Neural progenitor cell (in vitro differentiated cells): Measurements from ENCODE around the gene TMEM184A. TPM values are rescaled to one million over a fixed set of nuclear protein-coding genes. Genes with fewer than 3 reads are reported as not detected.

Experiments
- DNase-seq: peaks from one replicate; pipeline ENCODE4 v3.0.0-alpha.2; 2016; ENCODE audit warnings: low spot score
- H2AFZ ChIP-seq: fragments of 200-600 bp; sonication (generic); replicated peaks from 2 replicates; pipeline ENCODE4 v1.6.1; 2016; ENCODE audit warnings: antibody characterized with exemption
- H3F3A ChIP-seq: fragments of 200-600 bp; sonication (generic); 2 replicates; pipeline ENCODE4 v1.6.1; 2016; ENCODE audit warnings: antibody characterized with exemption, low read depth
- H3K27ac ChIP-seq: fragments of 200-600 bp; sonication (generic); 2 replicates; pipeline ENCODE4 v1.5.1; 2016; ENCODE audit warnings: mild to moderate bottlenecking
- H3K27me3 ChIP-seq: fragments of 200-600 bp; sonication (generic); 2 replicates; pipeline ENCODE4 v1.6.1; 2016; ENCODE audit warnings: mild to moderate bottlenecking, moderate library complexity
- H3K36me3 ChIP-seq: fragments of 200-600 bp; sonication (generic); 2 replicates; pipeline ENCODE4 v1.5.1; 2016
- H3K4me1 ChIP-seq: fragments of 200-600 bp; sonication (generic); 2 replicates; pipeline ENCODE4 v1.6.1; 2016; ENCODE audit warnings: mixed run types
- H3K4me2 ChIP-seq: fragments of 200-600 bp; sonication (generic); 2 replicates; pipeline ENCODE4 v1.6.1; 2016
- H3K4me3 ChIP-seq: fragments of 200-600 bp; sonication (generic); 2 replicates; pipeline ENCODE4 v1.5.1; 2016
- H3K79me2 ChIP-seq: fragments of 200-600 bp; sonication (generic); 2 replicates; pipeline ENCODE4 v1.6.1; 2016; ENCODE audit warnings: low read depth
- H3K9ac ChIP-seq: fragments of 200-600 bp; sonication (generic); 2 replicates; pipeline ENCODE4 v1.6.1; 2016
- H3K9me3 ChIP-seq: fragments of 200-600 bp; sonication (generic); 2 replicates; pipeline ENCODE4 v1.5.1; 2016; ENCODE audit warnings: low read depth
- H4K20me1 ChIP-seq: fragments of 200-600 bp; sonication (generic); 2 replicates; pipeline ENCODE4 v1.6.1; 2016; ENCODE audit warnings: low read depth
- H3K27ac Mint-ChIP-seq: 3 replicates; pipeline ENCODE4 v1.8.0; 2021; ENCODE audit warnings: mixed read lengths
- H3K27me3 Mint-ChIP-seq: 2 replicates; pipeline ENCODE4 v1.8.0; 2022; ENCODE audit warnings: low read depth, mild to moderate bottlenecking, inconsistent platforms, moderate library complexity, mixed read lengths; ENCODE audit not compliant: insufficient read depth
- H3K36me3 Mint-ChIP-seq: 3 replicates; pipeline ENCODE4 v1.8.0; 2021; ENCODE audit warnings: mixed read lengths
- H3K4me1 Mint-ChIP-seq: 3 replicates; pipeline ENCODE4 v1.8.0; 2021; ENCODE audit warnings: mixed read lengths
- H3K4me3 Mint-ChIP-seq: 3 replicates; pipeline ENCODE4 v1.8.0; 2021; ENCODE audit warnings: mild to moderate bottlenecking, moderate library complexity, mixed read lengths
- H3K9me3 Mint-ChIP-seq: 3 replicates; pipeline ENCODE4 v1.8.0; 2020; ENCODE audit warnings: mixed read lengths
- CTCF ChIP-seq: fragments of 200-600 bp; sonication (generic); IDR thresholded peaks from 2 replicates; pipeline ENCODE4 v1.5.1; 2017; ENCODE audit warnings: antibody characterized with exemption, mild to moderate bottlenecking
- EZH2 ChIP-seq: fragments of 200-600 bp; sonication (generic); IDR thresholded peaks from 2 replicates; pipeline ENCODE4 v1.6.1; 2017; ENCODE audit warnings: antibody characterized with exemption, mild to moderate bottlenecking, moderate library complexity
- EZH2phosphoT487 ChIP-seq: fragments of 200-600 bp; sonication (generic); IDR thresholded peaks from 2 replicates; pipeline ENCODE4 v1.6.1; 2017; ENCODE audit warnings: antibody characterized with exemption
- total RNA-seq: library from RNA; depleted of rRNA; stranded (reverse); fragments of >200 nt; gene quantifications from 2 replicates; pipeline ENCODE4 v1.2.3, GENCODE V29; 2015; ENCODE audit warnings: low replicate concordance

Gene TMEM184A
- total RNA-seq, 1 donor from 2014 or later, result 0.17 TPM

GRCh38 chr7:1543826-1544177 is 12.2 kb downstream of the TMEM184A start:
- no peaks in the 10 kb centered on the region for H3K27me3 ChIP-seq
- H4K20me1 ChIP-seq, result no peaks in the 10 kb centered on the region
- H3F3A ChIP-seq, result no peaks in the 10 kb centered on the region
- H3K9me3 ChIP-seq, result no peaks in the 10 kb centered on the region
- Mint-ChIP-seq H3K27me3 (peaks cover 6% of the 10 kb centered on the region), H3K9me3 (no peaks in the 10 kb centered on the region), H3K4me1 (peaks cover 7% of the 10 kb centered on the region), H3K27ac (no peak overlapping the region), H3K4me3 (no peak overlapping the region), H3K36me3 (no peaks in the 10 kb centered on the region)
- TF ChIP-seq EZH2phosphoT487 (no peak), CTCF (no peak), EZH2 (no peak)
- no peak overlapping the region for H3K9ac ChIP-seq
- H3K79me2 ChIP-seq, result no peaks in the 10 kb centered on the region
- no peaks in the 10 kb centered on the region for H3K4me1 ChIP-seq
- no peak overlapping the region for H3K4me3 ChIP-seq
- H3K27ac ChIP-seq, result no peak overlapping the region
- H2AFZ ChIP-seq, result no peak overlapping the region
- H3K36me3 ChIP-seq, result no peaks in the 10 kb centered on the region
- no peak overlapping the region for H3K4me2 ChIP-seq
- DNase-seq, result no peak

GRCh38 chr7:1542841-1543747 is 12.9 kb downstream of the TMEM184A start:
- Mint-ChIP-seq H3K4me3 (no peak overlapping the region), H3K9me3 (no peaks in the 10 kb centered on the region), H3K36me3 (no peaks in the 10 kb centered on the region), H3K4me1 (peaks cover 4% of the 10 kb centered on the region), H3K27ac (no peak overlapping the region), H3K27me3 (peaks cover 6% of the 10 kb centered on the region)
- no peak overlapping the region for H3K4me2 ChIP-seq
- H4K20me1 ChIP-seq, result peaks cover under 1% of the 10 kb centered on the region
- H3K9ac ChIP-seq, result no peak overlapping the region
- H3K27me3 ChIP-seq, result no peaks in the 10 kb centered on the region
- H3K27ac ChIP-seq, result no peak overlapping the region
- no peak for DNase-seq
- H2AFZ ChIP-seq, result no peak overlapping the region
- no peaks in the 10 kb centered on the region for H3K36me3 ChIP-seq
- H3K4me3 ChIP-seq, result no peak overlapping the region
- no peaks in the 10 kb centered on the region for H3F3A ChIP-seq
- no peaks in the 10 kb centered on the region for H3K4me1 ChIP-seq
- H3K9me3 ChIP-seq, result no peaks in the 10 kb centered on the region
- H3K79me2 ChIP-seq, result no peaks in the 10 kb centered on the region
- TF ChIP-seq EZH2phosphoT487 (no peak), CTCF (no peak), EZH2 (no peak)

- Histone ChIP-seq H3K79me2 (no peaks in the 10 kb centered on the region), H3K27me3 (no peaks in the 10 kb centered on the region), H3K27ac (no peak overlapping the region), H3K4me1 (peaks cover 6% of the 10 kb centered on the region), H3K4me2 (no peak overlapping the region), H3K9ac (no peak overlapping the region), H3K9me3 (no peaks in the 10 kb centered on the region), H2AFZ (no peak overlapping the region), H3F3A (no peaks in the 10 kb centered on the region), H4K20me1 (peaks cover 8% of the 10 kb centered on the region), H3K36me3 (no peaks in the 10 kb centered on the region), H3K4me3 (no peak overlapping the region)
- Mint-ChIP-seq H3K27ac (peak overlapping the region; percentile 30), H3K4me1 (peaks cover 8% of the 10 kb centered on the region), H3K36me3 (no peaks in the 10 kb centered on the region), H3K27me3 (peaks cover 8% of the 10 kb centered on the region), H3K4me3 (no peak overlapping the region), H3K9me3 (no peaks in the 10 kb centered on the region)
- TF ChIP-seq EZH2phosphoT487, result no peak
- DNase-seq, result no peak
These were observed 13.7 kb downstream of the TMEM184A start for GRCh38 chr7:1542329-1542728.

GRCh38 chr7:1541431-1542162 is 14.4 kb downstream of the TMEM184A start:
- Histone ChIP-seq H3K9me3 (no peaks in the 10 kb centered on the region), H3K27me3 (no peaks in the 10 kb centered on the region), H3K4me2 (no peak overlapping the region), H2AFZ (no peak overlapping the region), H3K36me3 (no peaks in the 10 kb centered on the region), H3F3A (no peaks in the 10 kb centered on the region), H3K27ac (no peak overlapping the region), H3K4me1 (peaks cover 13% of the 10 kb centered on the region), H3K79me2 (no peaks in the 10 kb centered on the region), H4K20me1 (peaks cover 15% of the 10 kb centered on the region), H3K9ac (no peak overlapping the region), H3K4me3 (no peak overlapping the region)
- Mint-ChIP-seq H3K36me3 (no peaks in the 10 kb centered on the region), H3K4me3 (no peak overlapping the region), H3K9me3 (no peaks in the 10 kb centered on the region), H3K27me3 (peaks cover 8% of the 10 kb centered on the region), H3K27ac (peak overlapping the region; percentile 30), H3K4me1 (peaks cover 10% of the 10 kb centered on the region)
- DNase-seq, result no peak
- no peak for TF ChIP-seq EZH2
